ENCODE data around the gene ACTN3.

ACTN3 gene

DNA sequence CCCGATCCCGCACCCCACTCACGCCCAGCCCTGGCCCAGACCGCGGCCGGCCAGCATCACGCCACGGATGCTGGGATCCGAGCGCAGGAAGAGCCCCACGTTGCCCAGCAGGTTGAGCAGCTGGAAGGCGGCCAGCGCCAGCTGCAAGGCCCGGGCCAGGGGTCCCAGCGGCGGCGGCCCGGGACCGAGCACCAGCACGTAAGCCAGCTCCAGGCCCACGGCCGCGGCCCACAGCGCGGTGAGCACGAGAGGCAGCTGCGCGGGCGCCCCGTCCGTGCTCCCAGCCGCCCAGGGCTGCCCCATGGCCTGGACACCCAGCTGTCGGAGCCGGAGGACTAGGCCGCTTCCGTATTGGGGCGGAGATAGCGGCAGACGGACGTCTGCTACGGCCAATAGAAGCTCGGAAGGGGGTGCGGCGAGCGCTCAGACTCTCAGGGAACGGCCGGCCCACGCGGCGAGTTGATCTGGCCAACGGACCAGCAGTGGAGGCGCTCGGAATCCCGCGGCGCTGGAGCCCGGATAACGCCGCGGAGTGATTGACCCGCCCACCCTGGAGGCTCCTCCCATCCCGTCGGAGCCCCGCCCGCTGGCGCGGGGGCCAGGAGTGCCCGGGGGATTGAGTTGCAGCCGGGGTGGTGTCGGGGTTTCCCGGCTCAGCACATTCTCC lies 869 bp upstream of the ACTN3 start, which contains the start of gene ZDHHC24:
TSS of gene ZDHHC24 (minus strand) at position 348 of the 667 bp plus-strand sequence. CDS start at position 303, 45 bp downstream.
- no peaks in the 10 kb centered on the region for H3K36me3 ChIP-seq
- TF ChIP-seq, protein P1, sequence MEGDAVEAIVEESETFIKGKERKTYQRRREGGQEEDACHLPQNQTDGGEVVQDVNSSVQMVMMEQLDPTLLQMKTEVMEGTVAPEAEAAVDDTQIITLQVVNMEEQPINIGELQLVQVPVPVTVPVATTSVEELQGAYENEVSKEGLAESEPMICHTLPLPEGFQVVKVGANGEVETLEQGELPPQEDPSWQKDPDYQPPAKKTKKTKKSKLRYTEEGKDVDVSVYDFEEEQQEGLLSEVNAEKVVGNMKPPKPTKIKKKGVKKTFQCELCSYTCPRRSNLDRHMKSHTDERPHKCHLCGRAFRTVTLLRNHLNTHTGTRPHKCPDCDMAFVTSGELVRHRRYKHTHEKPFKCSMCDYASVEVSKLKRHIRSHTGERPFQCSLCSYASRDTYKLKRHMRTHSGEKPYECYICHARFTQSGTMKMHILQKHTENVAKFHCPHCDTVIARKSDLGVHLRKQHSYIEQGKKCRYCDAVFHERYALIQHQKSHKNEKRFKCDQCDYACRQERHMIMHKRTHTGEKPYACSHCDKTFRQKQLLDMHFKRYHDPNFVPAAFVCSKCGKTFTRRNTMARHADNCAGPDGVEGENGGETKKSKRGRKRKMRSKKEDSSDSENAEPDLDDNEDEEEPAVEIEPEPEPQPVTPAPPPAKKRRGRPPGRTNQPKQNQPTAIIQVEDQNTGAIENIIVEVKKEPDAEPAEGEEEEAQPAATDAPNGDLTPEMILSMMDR (IDR thresholded peaks at IDR 0.05; ENCODE audit: low read depth, low read length) = no peak
- no peaks in the 10 kb centered on the region for H3K9me3 ChIP-seq (ENCODE audit: severe bottlenecking)
- peak within 1 kb of the TSS; percentile 68 for H3K27ac ChIP-seq
- peak; percentile 97 for DNase-seq
- peak within 1 kb of the TSS; percentile 77 for H3K4me3 ChIP-seq (ENCODE audit: low read depth, low read length)
- H3K27me3 ChIP-seq (ENCODE audit: insufficient read depth, low read depth, severe bottlenecking) = no peaks in the 10 kb centered on the region

DNA sequence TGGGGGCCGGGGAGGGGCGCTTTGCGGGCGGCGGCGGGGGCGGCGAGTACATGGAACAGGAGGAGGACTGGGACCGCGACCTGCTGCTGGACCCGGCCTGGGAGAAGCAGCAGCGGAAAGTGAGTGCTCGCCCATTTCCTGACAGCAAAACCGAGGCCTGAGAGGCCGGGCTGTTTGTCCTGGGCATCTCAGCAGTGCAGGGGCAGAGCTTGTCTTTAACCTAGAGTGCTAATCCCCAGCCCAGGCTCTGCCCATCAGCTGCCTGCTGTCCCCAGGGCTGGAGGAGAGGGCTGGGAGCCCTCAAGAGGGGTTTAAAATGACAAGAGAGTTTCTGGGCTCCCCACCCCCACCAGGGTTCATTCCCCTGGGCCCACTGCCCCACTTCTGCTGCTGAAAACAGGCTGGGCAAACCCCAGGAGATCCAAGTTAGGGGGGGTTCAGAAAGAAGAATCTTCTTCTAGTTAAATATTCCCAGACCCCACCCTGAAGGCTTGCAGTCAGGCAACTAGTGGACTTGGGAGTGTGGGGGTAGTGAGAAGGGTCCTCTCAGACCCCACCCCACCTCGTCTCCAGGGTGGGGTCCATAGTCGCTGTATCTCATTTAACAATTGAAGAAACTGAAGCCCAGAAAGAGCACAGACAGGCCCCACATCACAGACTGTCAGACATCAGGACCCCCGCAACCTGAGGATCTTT lies 411 bp downstream of the ACTN3 start:
- Histone ChIP-seq H3K9me3 (ENCODE audit: severe bottlenecking) (no peaks in the 10 kb centered on the region), H3K4me3 (ENCODE audit: low read depth, low read length) (no peak overlapping the region), H3K27ac (no peak overlapping the region), H3K36me3 (no peaks in the 10 kb centered on the region), H3K27me3 (ENCODE audit: insufficient read depth, low read depth, severe bottlenecking) (no peaks in the 10 kb centered on the region)
- TF ChIP-seq, protein P1 (IDR thresholded peaks at IDR 0.05; ENCODE audit: low read depth, low read length) = no peak
- DNase-seq = no peak

DNA sequence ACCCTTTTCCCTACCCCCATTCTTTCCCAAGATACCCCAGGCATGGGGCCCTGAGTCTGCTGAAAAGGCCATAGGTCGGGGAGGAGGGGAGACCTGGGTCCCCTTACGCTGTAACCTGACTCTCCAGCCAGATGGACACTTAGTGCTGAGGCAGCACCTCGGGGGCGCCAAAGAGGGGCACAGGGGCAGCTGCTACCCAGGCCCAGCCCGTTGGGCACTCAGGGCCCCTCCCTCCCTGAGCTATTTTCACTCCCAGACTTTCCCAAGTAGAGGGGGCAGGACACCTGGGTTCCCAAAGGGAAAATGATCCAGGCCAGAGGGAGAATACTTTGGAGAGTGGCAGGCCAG lies 933 bp downstream of the ACTN3 start:
- TF ChIP-seq, protein P1 (IDR thresholded peaks at IDR 0.05; ENCODE audit: low read depth, low read length) = no peak
- no peaks in the 10 kb centered on the region for H3K27me3 ChIP-seq (ENCODE audit: insufficient read depth, low read depth, severe bottlenecking)
- DNase-seq = no peak
- H3K36me3 ChIP-seq = no peaks in the 10 kb centered on the region
- H3K9me3 ChIP-seq (ENCODE audit: severe bottlenecking) = no peaks in the 10 kb centered on the region
- H3K27ac ChIP-seq = no peak overlapping the region
- no peak overlapping the region for H3K4me3 ChIP-seq (ENCODE audit: low read depth, low read length)

DNA sequence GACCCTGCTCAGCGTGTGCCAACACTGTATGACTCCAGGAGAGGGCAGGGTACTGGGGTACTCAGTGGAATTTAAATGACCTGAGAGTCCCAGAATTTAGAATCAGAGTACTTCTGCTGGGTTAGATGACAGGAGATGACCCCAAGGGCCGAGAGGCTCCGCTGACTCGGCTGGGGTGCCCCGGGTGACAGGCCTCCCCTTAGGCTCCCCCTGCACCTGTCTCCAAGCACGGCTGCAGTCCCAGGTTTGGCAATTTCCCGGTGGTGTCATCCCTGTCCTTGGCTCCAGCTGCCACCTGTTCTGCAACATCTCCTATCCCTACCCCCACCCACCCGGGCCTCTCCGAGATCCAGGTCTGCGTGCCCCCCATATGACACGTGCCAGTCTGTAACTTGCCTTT lies 1.3 kb downstream of the ACTN3 start:
- TF ChIP-seq, protein P1 (IDR thresholded peaks at IDR 0.05; ENCODE audit: low read depth, low read length) = no peak
- no peaks in the 10 kb centered on the region for H3K9me3 ChIP-seq (ENCODE audit: severe bottlenecking)
- H3K27me3 ChIP-seq (ENCODE audit: insufficient read depth, low read depth, severe bottlenecking) = no peaks in the 10 kb centered on the region
- no peak overlapping the region for H3K27ac ChIP-seq
- no peak for DNase-seq
- no peaks in the 10 kb centered on the region for H3K36me3 ChIP-seq
- no peak overlapping the region for H3K4me3 ChIP-seq (ENCODE audit: low read depth, low read length)

DNA sequence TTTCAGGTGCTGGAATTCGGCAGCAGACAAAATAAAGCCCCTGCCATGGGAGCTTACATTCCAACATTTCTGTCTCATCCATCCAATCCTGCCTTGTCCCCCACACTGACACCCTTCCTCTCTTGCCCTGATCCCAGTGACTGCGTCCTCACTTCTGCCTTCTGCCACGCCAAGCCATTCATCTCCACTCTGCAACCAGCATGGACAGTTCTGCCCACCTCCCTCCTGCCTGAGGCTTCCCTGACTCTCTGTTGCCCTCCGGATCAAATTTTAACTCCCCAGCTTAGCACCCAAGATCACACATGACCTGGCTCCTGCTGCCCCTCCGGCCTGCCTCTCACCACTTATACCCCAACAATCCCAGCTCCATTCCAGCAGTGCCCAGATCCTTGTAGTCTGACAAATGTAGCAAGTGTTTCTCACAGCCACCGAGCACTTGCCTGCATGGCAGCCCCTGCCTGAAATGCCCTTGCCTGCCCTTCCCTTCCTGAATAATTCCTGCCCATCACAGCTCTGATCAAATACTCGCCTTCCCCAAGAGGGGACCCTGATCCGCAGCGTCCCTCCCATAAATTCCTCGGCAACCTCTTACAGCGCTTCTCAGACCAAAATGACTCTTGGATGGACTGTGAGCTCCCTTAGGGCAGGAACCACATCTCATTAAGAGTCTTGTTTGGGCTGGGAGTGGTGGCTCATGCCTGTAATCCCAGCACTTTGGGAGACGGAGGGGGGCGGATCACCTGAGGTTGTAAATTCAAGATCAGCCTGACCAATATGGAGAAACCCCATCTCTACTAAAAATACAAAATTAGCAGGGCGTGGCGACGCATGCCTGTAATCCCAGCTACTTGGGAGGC lies 2.3 kb downstream of the ACTN3 start:
- Histone ChIP-seq H3K9me3 (ENCODE audit: severe bottlenecking) (no peaks in the 10 kb centered on the region), H3K4me3 (ENCODE audit: low read depth, low read length) (no peak overlapping the region), H3K27ac (no peak overlapping the region), H3K36me3 (no peaks in the 10 kb centered on the region), H3K27me3 (ENCODE audit: insufficient read depth, low read depth, severe bottlenecking) (no peaks in the 10 kb centered on the region)
- TF ChIP-seq, protein P1 (IDR thresholded peaks at IDR 0.05; ENCODE audit: low read depth, low read length) = no peak
- DNase-seq = no peak

Data from WERI-Rb-1 (cell line).